ENCODE data around the gene DENND1A.

The DENND1A gene

DNA sequence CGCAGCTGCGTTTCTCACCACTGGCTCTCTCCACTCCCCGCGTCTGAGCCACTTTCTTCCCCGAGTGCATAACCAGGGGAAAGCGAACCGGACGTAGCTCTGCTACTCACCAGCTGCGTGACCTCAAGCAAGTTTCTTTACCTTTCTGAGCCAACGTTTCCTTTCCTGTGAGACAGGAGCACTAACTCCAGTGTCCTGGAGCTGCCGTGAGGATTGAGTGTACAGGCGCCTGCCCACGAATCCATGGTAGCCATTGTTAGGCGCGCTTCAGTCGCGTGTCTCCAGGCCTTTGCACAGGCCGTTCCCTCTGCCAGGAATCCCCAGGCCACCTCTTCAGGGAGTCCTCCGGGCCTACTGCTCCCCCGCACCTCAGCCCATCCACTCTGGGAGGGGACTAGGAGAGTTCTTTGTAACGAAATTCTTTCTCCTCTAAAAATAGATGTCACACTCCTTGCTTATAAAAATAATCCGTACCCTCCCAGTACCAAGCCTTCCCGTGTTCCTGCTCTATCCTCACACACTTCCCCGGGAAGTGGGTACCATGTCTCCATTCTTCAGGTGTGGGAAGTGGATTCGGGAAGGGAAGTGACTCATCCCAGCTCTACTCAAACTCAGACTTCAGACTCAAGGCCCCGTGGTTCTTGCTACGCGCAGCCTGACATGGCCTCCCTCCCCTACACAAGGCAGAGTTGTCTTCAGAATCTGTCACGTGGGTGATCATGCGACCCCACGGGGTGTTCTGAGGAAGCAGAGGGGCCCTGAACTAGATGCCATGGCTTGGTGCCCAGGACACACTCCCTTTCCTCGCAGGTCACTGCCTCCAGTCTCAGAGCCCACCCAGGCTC, 590.0 kb downstream of the DENND1A start:
- no peak for TF ChIP-seq CTCF (conservative IDR thresholded peaks at IDR 0.05; ENCODE audit: low read depth, low read length)
- no peak overlapping the region for H3K4me3 ChIP-seq (ENCODE audit: low read depth, low read length)
- DNase-seq (ENCODE audit: low read depth) = peak; percentile 29

GRCh38 chr9:123338710-123339665, 590.9 kb downstream of the DENND1A start:
- no peak for TF ChIP-seq CTCF (conservative IDR thresholded peaks at IDR 0.05; ENCODE audit: low read depth, low read length)
- no peak overlapping the region for H3K4me3 ChIP-seq (ENCODE audit: low read depth, low read length)
- peak; percentile 44 for DNase-seq (ENCODE audit: low read depth)

- TF ChIP-seq CTCF (conservative IDR thresholded peaks at IDR 0.05; ENCODE audit: low read depth, low read length) = no peak
- H3K4me3 ChIP-seq (ENCODE audit: low read depth, low read length) = no peak overlapping the region
- DNase-seq (ENCODE audit: low read depth) = no peak
Measured at GRCh38 chr9:123337971-123338370, 592.0 kb downstream of the DENND1A start.

DNA sequence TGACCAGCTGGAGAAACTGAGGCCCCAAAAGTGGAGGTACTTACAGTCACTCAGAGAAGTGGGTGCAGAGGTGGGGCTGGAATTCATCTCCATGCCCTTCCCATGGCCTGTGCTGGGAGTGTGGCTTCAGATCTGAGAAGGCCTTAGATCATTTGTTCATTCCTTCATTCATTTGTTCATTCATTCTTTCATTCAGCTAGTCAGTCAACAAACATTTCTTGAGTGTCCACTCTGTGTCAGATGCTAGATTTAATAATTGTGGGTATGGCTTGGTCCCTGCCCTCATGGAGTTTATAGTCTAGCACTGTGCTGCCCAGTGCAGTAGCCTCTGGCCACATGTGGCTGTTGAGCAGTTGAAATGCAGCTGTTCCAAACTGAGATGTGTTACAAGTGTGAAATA, 593.0 kb downstream of the DENND1A start:
- H3K4me3 ChIP-seq (ENCODE audit: low read depth, low read length) = no peak overlapping the region
- no peak for TF ChIP-seq CTCF (conservative IDR thresholded peaks at IDR 0.05; ENCODE audit: low read depth, low read length)
- DNase-seq (ENCODE audit: low read depth) = no peak

- no peak for TF ChIP-seq CTCF (conservative IDR thresholded peaks at IDR 0.05; ENCODE audit: low read depth, low read length)
- DNase-seq (ENCODE audit: low read depth) = no peak
- H3K4me3 ChIP-seq (ENCODE audit: low read depth, low read length) = no peak overlapping the region
Measured at GRCh38 chr9:123336449-123336848, 593.5 kb downstream of the DENND1A start.

GRCh38 chr9:123335986-123336329, 594.0 kb downstream of the DENND1A start:
- TF ChIP-seq CTCF (conservative IDR thresholded peaks at IDR 0.05; ENCODE audit: low read depth, low read length) = no peak
- no peak for DNase-seq (ENCODE audit: low read depth)
- H3K4me3 ChIP-seq (ENCODE audit: low read depth, low read length) = no peak overlapping the region
